ENCODE results near the gene PSMB7. TPM values are rescaled to one million over a fixed set of nuclear protein-coding genes. Genes with fewer than 3 reads are reported as not detected.

Gene PSMB7
- total RNA-seq, 1 experiment from 2014 or later: 264 TPM

DNA sequence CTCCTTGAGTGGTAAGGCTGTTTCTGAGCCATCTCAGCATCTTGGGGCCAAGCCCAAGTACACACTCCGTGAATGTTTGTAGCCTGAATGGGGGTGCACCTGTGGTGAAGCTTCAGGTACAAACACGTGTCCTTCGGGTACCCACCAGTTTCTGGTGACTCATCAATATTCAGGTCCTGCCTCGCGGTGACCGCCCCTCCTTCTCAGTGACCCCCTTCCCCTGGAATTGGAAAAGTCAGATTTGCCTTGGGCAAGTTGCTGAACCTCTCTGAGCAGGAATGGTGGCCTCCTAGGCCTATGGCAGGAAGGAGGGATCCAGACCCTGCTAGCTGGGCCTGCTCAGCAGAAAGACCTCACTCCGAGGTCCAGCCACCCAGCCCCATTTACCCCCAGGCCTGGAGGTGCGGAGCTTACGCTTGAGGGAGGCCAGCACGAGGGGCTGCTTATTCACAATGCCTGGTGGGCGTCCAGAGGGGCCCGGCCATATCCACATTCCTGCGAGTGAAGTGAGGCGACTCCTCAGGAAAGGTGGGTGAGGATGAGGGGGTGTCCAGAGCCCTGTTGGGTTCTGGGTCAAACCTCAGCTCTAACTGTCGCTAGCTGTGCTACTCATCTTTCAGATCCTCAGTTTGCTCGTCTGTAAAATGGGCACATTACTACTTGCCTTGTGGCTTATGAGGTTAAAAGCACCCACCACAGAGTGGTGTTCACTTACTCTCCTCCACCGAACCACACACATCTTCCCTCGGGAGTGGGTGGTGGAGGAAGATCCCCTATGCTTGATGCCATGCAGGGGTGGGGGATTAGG is 42.0 kb upstream of the PSMB7 start:
- Mint-ChIP-seq H3K36me3 (ENCODE audit: insufficient read depth, unreplicated experiment) (no peaks in the 10 kb centered on the region), H3K9me3 (ENCODE audit: unreplicated experiment) (no peaks in the 10 kb centered on the region), H3K27ac (ENCODE audit: low read depth, unreplicated experiment) (no peak overlapping the region), H3K4me1 (ENCODE audit: insufficient read depth, unreplicated experiment) (no peaks in the 10 kb centered on the region), H3K27me3 (ENCODE audit: insufficient read depth, unreplicated experiment) (peaks cover 8% of the 10 kb centered on the region), H3K4me3 (ENCODE audit: unreplicated experiment) (no peak overlapping the region)
- BruUV-seq (replicated peaks): no TSS peak
- DNase-seq (ENCODE audit: unreplicated experiment): no peak
- TF ChIP-seq, protein P1, sequence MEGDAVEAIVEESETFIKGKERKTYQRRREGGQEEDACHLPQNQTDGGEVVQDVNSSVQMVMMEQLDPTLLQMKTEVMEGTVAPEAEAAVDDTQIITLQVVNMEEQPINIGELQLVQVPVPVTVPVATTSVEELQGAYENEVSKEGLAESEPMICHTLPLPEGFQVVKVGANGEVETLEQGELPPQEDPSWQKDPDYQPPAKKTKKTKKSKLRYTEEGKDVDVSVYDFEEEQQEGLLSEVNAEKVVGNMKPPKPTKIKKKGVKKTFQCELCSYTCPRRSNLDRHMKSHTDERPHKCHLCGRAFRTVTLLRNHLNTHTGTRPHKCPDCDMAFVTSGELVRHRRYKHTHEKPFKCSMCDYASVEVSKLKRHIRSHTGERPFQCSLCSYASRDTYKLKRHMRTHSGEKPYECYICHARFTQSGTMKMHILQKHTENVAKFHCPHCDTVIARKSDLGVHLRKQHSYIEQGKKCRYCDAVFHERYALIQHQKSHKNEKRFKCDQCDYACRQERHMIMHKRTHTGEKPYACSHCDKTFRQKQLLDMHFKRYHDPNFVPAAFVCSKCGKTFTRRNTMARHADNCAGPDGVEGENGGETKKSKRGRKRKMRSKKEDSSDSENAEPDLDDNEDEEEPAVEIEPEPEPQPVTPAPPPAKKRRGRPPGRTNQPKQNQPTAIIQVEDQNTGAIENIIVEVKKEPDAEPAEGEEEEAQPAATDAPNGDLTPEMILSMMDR (IDR thresholded peaks at IDR 0.05; ENCODE audit: unreplicated experiment): no peak
- ChIA-PET POLR2A (no interaction called here), CTCF (interaction anchor here (0.9 to 1.1 kb wide), 3 partner anchors 38 to 105 kb away, joined by 4 to 5 read pairs (median 5); no protein-coding TSS in a partner anchor)
- intact Hi-C loops (cut with micrococcal nuclease): no loop called here

- H3K9me3 Mint-ChIP-seq (ENCODE audit: unreplicated experiment): no peaks in the 10 kb centered on the region
- H3K4me1 Mint-ChIP-seq (ENCODE audit: insufficient read depth, unreplicated experiment): no peaks in the 10 kb centered on the region
- no peak overlapping the region for H3K27ac Mint-ChIP-seq (ENCODE audit: low read depth, unreplicated experiment)
- no peak for DNase-seq (ENCODE audit: unreplicated experiment)
- H3K4me3 Mint-ChIP-seq (ENCODE audit: unreplicated experiment): no peak overlapping the region
- ChIA-PET POLR2A (no interaction called here), CTCF (interaction anchor here (0.9 to 1.1 kb wide), 2 partner anchors 37 to 106 kb away, joined by 5 read pairs; no protein-coding TSS in a partner anchor)
- intact Hi-C loops (cut with micrococcal nuclease): no loop called here
- H3K27me3 Mint-ChIP-seq (ENCODE audit: insufficient read depth, unreplicated experiment): no peaks in the 10 kb centered on the region
- no peaks in the 10 kb centered on the region for H3K36me3 Mint-ChIP-seq (ENCODE audit: insufficient read depth, unreplicated experiment)
- TF ChIP-seq, protein P1 (IDR thresholded peaks at IDR 0.05; ENCODE audit: unreplicated experiment): no peak
- BruUV-seq (replicated peaks): no TSS peak
Measured at GRCh38 chr9:124456341-124457078, 41.3 kb upstream of the PSMB7 start.

DNA sequence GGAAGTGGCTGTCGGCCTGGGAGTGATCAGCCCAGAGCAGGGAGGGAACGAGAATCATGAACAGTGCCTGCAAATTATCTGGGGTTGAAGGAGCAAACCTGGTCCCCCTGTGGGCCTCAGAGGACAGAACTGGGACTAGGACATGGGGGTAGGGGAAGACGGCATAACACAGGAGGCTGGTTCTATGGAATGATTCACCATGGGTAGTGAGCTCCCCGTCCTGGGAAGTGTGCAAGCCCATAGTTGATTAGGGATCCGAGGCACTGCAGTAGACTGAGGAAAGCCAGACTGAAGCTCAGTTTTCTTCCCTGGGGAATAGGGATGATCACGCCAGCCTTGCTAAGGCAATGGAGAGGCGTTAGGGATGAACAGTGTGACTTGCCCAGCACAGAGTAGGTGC is 40.6 kb upstream of the PSMB7 start:
- no peak for DNase-seq (ENCODE audit: unreplicated experiment)
- CTCF ChIA-PET: no interaction called here
- BruUV-seq (replicated peaks): no TSS peak

More for the DNA sequence above, 40.6 kb upstream of the PSMB7 start:
- H3K4me3 Mint-ChIP-seq (ENCODE audit: unreplicated experiment): no peak overlapping the region
- no peaks in the 10 kb centered on the region for H3K4me1 Mint-ChIP-seq (ENCODE audit: insufficient read depth, unreplicated experiment)
- no peaks in the 10 kb centered on the region for H3K36me3 Mint-ChIP-seq (ENCODE audit: insufficient read depth, unreplicated experiment)
- POLR2A ChIA-PET: no interaction called here
- no peak overlapping the region for H3K27ac Mint-ChIP-seq (ENCODE audit: low read depth, unreplicated experiment)
- no peaks in the 10 kb centered on the region for H3K27me3 Mint-ChIP-seq (ENCODE audit: insufficient read depth, unreplicated experiment)
- TF ChIP-seq, protein P1 (IDR thresholded peaks at IDR 0.05; ENCODE audit: unreplicated experiment): no peak
- no peaks in the 10 kb centered on the region for H3K9me3 Mint-ChIP-seq (ENCODE audit: unreplicated experiment)
- intact Hi-C loops (cut with micrococcal nuclease): no loop called here

All from MCF 10A (cell line).